Right renal pelvis (tissue), 4 donors: ENCODE measurements around the gene TIFAB. TPM values are rescaled to one million over a fixed set of nuclear protein-coding genes. Genes with fewer than 3 reads are reported as not detected.

Experiments used
- polyA plus RNA-seq, 4 donors: library from polyadenylated mRNA; unstranded; fragments of 120-200 nt; gene quantifications; one replicate each; pipeline ENCODE4 v1.2.1, GENCODE V29; 2013; ENCODE audit not compliant: insufficient read length in 4 of 4

TIFAB gene
- polyA plus RNA-seq, 4 donors: 0.06 to 0.28 (median 0.18) TPM

Other genes starting within 250 kb of the TIFAB start
- 100 to 1,000 TPM; 214 to 219 (median 216) TPM for gene MACROH2A1, start 53.1 kb downstream of the TIFAB start, polyA plus RNA-seq
- under 1 TPM in 2 of 4 donors, not detected in 2; 0.06 to 0.14 TPM for gene DCANP1, start 5.0 kb downstream of the TIFAB start, polyA plus RNA-seq
- gene NEUROG1, start 83.6 kb upstream of the TIFAB start, polyA plus RNA-seq: not detected
- gene CXCL14, start 126.6 kb upstream of the TIFAB start, polyA plus RNA-seq: 10 to 100 TPM; 18.0 to 45.3 (median 38.3) TPM